ENCODE data around the gene C2CD4B. TPM values are rescaled to one million over a fixed set of nuclear protein-coding genes. Genes with fewer than 3 reads are reported as not detected.
A peak's percentile ranks its signal among the peaks of the same experiment; 100 is the strongest.

The C2CD4B gene
- total RNA-seq, 1 experiment from 2014 or later, result not detected

DNA sequence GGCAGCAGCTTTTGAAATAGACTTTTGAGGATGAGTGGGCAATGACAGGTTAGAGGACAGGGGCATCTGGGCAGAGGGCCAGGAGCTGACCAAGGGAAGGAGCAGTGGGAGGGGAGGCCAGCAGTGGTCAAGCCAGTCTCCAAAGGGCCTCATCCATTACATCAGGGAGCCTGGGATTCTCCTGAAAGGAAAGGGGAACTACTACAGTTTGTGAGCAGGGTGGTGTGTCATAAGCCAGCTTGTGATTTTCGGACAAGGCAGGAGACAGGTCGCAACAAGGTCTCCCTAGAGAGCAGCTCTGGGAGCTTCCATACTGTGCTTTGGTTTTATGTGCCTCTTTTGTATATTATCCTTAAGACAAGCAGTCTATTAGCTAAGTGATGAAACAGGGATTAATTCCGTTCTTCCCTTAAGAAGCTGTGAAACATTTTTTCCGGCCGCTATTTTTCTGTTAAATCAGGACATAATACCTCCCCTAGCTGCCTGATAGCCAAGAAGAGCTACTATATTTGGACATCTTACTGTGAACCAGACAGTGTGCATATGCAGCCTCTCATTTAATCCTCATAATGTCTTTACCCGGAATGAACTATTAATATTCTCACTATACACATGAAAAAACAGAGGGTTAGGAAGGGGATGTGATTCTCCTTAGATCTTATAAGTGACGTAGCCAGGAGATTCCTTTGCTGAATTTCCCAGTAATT, 46.4 kb downstream of the C2CD4B start:
- Histone ChIP-seq H3K27me3 (ENCODE audit: low read length) (no peaks in the 10 kb centered on the region), H3F3A (ENCODE audit: low read length, unreplicated experiment) (peaks cover 1% of the 10 kb centered on the region), H3K9me3 (ENCODE audit: low read length) (no peaks in the 10 kb centered on the region), H3K9ac (ENCODE audit: low read length) (peak overlapping the region; percentile 30; the same call in 1 of the 2 replicates), H3K79me2 (ENCODE audit: low read length) (no peaks in the 10 kb centered on the region), H3K4me3 (ENCODE audit: low read length) (peak overlapping the region; percentile 22; the same call in 1 of the 2 replicates), H3K36me3 (ENCODE audit: low read depth, low read length) (no peaks in the 10 kb centered on the region), H3K4me2 (ENCODE audit: low read length) (peak overlapping the region; percentile 67), H3K9me2 (replicated peaks; ENCODE audit: low read length) (no peaks in the 10 kb centered on the region), H3K4me1 (ENCODE audit: insufficient read depth, low read length) (peaks cover 20% of the 10 kb centered on the region), H2AFZ (ENCODE audit: low read length) (0 out of 2 replicates have a peak overlapping the region, but pooled peaks have one; percentile 44), H3K27ac (ENCODE audit: low read length) (peak overlapping the region; percentile 69), H4K20me1 (ENCODE audit: low read length) (no peaks in the 10 kb centered on the region)
- TF ChIP-seq CTCF (conservative IDR thresholded peaks at IDR 0.05; ENCODE audit: low read depth, low read length), result no peak
- TF ChIP-seq EZH2phosphoT487 (IDR thresholded peaks at IDR 0.05; ENCODE audit: borderline replicate concordance, low read length), result no peak
- no peak for TF ChIP-seq EZH2 (IDR thresholded peaks at IDR 0.05; ENCODE audit: low read length, unreplicated experiment)
- BruUV-seq (replicated peaks), result no TSS peak
- CTCF ChIA-PET, result interaction anchor here (1.0 kb wide), 1 partner anchor 9 kb away, joined by 5 read pairs; no protein-coding TSS in a partner anchor
- intact Hi-C loops (cut with micrococcal nuclease), result no loop called here
- ATAC-seq, result peak; percentile 8; the same call in 1 of the 2 replicates
- POLR2A ChIA-PET (ENCODE audit: unreplicated experiment), result interaction anchor here (0.6 kb wide), 2 partner anchors 18 to 59 kb away, joined by 3 to 11 read pairs; no protein-coding TSS in a partner anchor
- no peak for DNase-seq

DNA sequence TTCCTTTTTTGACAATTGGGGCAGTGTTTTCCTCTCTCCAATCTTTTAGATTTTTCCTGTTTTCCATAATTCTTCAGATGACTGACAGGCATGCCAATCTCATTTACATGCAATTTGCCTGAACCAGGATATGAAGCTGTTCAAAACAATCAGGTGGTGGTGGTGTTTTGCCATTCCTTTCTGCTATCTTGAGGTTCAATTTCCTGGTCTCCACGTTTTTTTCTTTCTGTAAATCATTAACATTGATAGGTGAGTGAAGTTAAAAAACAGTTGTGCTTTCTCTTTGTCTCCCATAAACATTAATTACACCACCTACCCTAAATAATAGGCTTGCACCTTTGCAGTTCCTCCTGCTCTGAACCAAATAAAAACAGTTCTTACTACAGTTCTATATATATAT, 49.2 kb downstream of the C2CD4B start:
- Histone ChIP-seq H3K9me2 (replicated peaks; ENCODE audit: low read length) (no peaks in the 10 kb centered on the region), H3K4me1 (ENCODE audit: insufficient read depth, low read length) (peaks cover 40% of the 10 kb centered on the region), H3F3A (ENCODE audit: low read length, unreplicated experiment) (no peaks in the 10 kb centered on the region), H3K9ac (ENCODE audit: low read length) (no peak overlapping the region), H3K27ac (ENCODE audit: low read length) (no peak overlapping the region), H4K20me1 (ENCODE audit: low read length) (no peaks in the 10 kb centered on the region), H3K27me3 (ENCODE audit: low read length) (no peaks in the 10 kb centered on the region), H3K9me3 (ENCODE audit: low read length) (no peaks in the 10 kb centered on the region), H3K4me3 (ENCODE audit: low read length) (no peak overlapping the region), H3K4me2 (ENCODE audit: low read length) (no peak overlapping the region), H3K79me2 (ENCODE audit: low read length) (no peaks in the 10 kb centered on the region), H3K36me3 (ENCODE audit: low read depth, low read length) (no peaks in the 10 kb centered on the region), H2AFZ (ENCODE audit: low read length) (no peak overlapping the region)
- no peak for ATAC-seq
- DNase-seq, result no peak
- no TSS peak for BruUV-seq (replicated peaks)
- no peak for TF ChIP-seq EZH2phosphoT487 (IDR thresholded peaks at IDR 0.05; ENCODE audit: borderline replicate concordance, low read length)
- no peak for TF ChIP-seq EZH2 (IDR thresholded peaks at IDR 0.05; ENCODE audit: low read length, unreplicated experiment)
- TF ChIP-seq CTCF (conservative IDR thresholded peaks at IDR 0.05; ENCODE audit: low read depth, low read length), result no peak
- CTCF ChIA-PET, result no interaction called here
- POLR2A ChIA-PET (ENCODE audit: unreplicated experiment), result no interaction called here
- intact Hi-C loops (cut with micrococcal nuclease), result no loop called here

Other genes starting within 250 kb of the C2CD4B start
- 11.3 and 11.4 TPM in 2 replicates for gene VPS13C, start 104.8 kb downstream of the C2CD4B start, total RNA-seq (2014; rRNA removed)
- gene C2CD4A, start 98.3 kb downstream of the C2CD4B start, total RNA-seq (2014; rRNA removed), result 0.11 and 0.52 TPM in 2 replicates
- 5.1 and 5.7 TPM in 2 replicates for gene TLN2, start 225.3 kb upstream of the C2CD4B start, total RNA-seq (2014; rRNA removed)

All from PC-3 (cell line).